Keratinocyte (primary cell): ENCODE data around the gene RPL38. TPM values are rescaled to one million over a fixed set of nuclear protein-coding genes. Genes with fewer than 3 reads are reported as not detected.

Experiments used
- DNase-seq: peaks from one replicate; pipeline ENCODE4 v3.0.0-alpha.2; 2011; ENCODE audit warnings: low read depth, missing footprints, low spot score
- FAIRE-seq: peaks from 2 replicates; lab custom pipeline; 2011; peaks lifted over from hg19 to GRCh38; lab: Jason Lieb, UNC
- H2AFZ ChIP-seq: 2 replicates; pipeline ENCODE4 v1.6.0; 2012; ENCODE audit warnings: low read length, control low read depth, inconsistent platforms; ENCODE audit not compliant: control insufficient read depth
- H3K27ac ChIP-seq: 2 replicates; pipeline ENCODE4 v1.5.1; 2011; ENCODE audit warnings: low read length; ENCODE audit not compliant: control insufficient read depth, insufficient read depth
- H3K27me3 ChIP-seq: 3 replicates; pipeline ENCODE4 v1.6.0; 2011; ENCODE audit warnings: low read length; ENCODE audit not compliant: control insufficient read depth, insufficient read depth; ENCODE audit errors: extremely low read depth
- H3K36me3 ChIP-seq, 2 experiments: 2 replicates in 1 of 2; 3 replicates in 1 of 2; pipeline ENCODE4 v1.5.1; 2011; ENCODE audit warnings: low read length in 2 of 2, mild to moderate bottlenecking in 1 of 2; ENCODE audit not compliant: control insufficient read depth in 2 of 2, insufficient read depth in 2 of 2; ENCODE audit errors: extremely low read depth in 1 of 2
- H3K4me1 ChIP-seq: 3 replicates; pipeline ENCODE4 v1.5.1; 2011; ENCODE audit warnings: low read length; ENCODE audit not compliant: control insufficient read depth, insufficient read depth; ENCODE audit errors: extremely low read depth
- H3K4me2 ChIP-seq: 3 replicates; pipeline ENCODE4 v1.6.0; 2011; ENCODE audit warnings: low read depth, low read length; ENCODE audit not compliant: control insufficient read depth, insufficient read depth; ENCODE audit errors: extremely low read depth
- H3K4me3 ChIP-seq, 3 experiments: fragments of 200-600 bp in 1 of 3; sonication (generic) in 1 of 3; 2 replicates in 2 of 3; 3 replicates in 1 of 3; pipeline ENCODE4 v1.5.1; 2011 to 2016; ENCODE audit warnings: low read length in 3 of 3, mild to moderate bottlenecking in 3 of 3, control low read depth in 2 of 3, inconsistent platforms in 1 of 3, low read depth in 1 of 3, mixed read lengths in 1 of 3, mixed run types in 1 of 3, moderate library complexity in 1 of 3; ENCODE audit not compliant: control insufficient read depth in 2 of 3, insufficient read depth in 2 of 3; ENCODE audit errors: extremely low read depth in 1 of 3
- H3K79me2 ChIP-seq: 2 replicates; pipeline ENCODE4 v1.6.0; 2012; ENCODE audit warnings: low read length; ENCODE audit not compliant: control insufficient read depth, insufficient read depth
- H3K9ac ChIP-seq: 3 replicates; pipeline ENCODE4 v1.6.0; 2011; ENCODE audit warnings: low read length; ENCODE audit not compliant: control insufficient read depth, insufficient read depth; ENCODE audit errors: extremely low read depth
- H3K9me1 ChIP-seq: 3 replicates; pipeline ENCODE4 v1.6.0; 2011; ENCODE audit warnings: low read length; ENCODE audit not compliant: control insufficient read depth, insufficient read depth; ENCODE audit errors: extremely low read depth
- H3K9me3 ChIP-seq: 2 replicates; pipeline ENCODE4 v1.5.1; 2012; ENCODE audit warnings: low read depth, low read length; ENCODE audit not compliant: control insufficient read depth
- H4K20me1 ChIP-seq: 3 replicates; pipeline ENCODE4 v1.6.0; 2011; ENCODE audit warnings: low read length; ENCODE audit not compliant: control insufficient read depth, insufficient read depth; ENCODE audit errors: extremely low read depth
- CTCF ChIP-seq, 3 experiments: IDR thresholded peaks in 1 of 3; conservative IDR thresholded peaks in 1 of 3; optimal IDR thresholded peaks in 1 of 3; 2 replicates in 2 of 3; 3 replicates in 1 of 3; pipeline versions ENCODE3 to v1.5.1; 2011; ENCODE audit warnings: low read length in 3 of 3, mild to moderate bottlenecking in 3 of 3, moderate library complexity in 2 of 3, control low read depth in 1 of 3, inconsistent platforms in 1 of 3; ENCODE audit not compliant: insufficient read depth in 2 of 3; ENCODE audit errors: extremely low read depth in 1 of 3
- EZH2 ChIP-seq: IDR thresholded peaks from one replicate; pipeline ENCODE4 v1.6.1; 2012; ENCODE audit warnings: inconsistent platforms, mild to moderate bottlenecking, low read length, moderate library complexity
- dilution Hi-C: fragments of 300-500 bp; cut with MboI; formaldehyde crosslinking; loops from one replicate; pipeline ENCODE4 v1.7.0; 2020; ENCODE audit warnings: low sequenced_read_pairs; ENCODE audit not compliant: extremely low pct_ligation_motif_present
- polyA plus RNA-seq, 5 experiments: library from polyadenylated mRNA; depleted of rRNA in 3 of 5; stranded (reverse) in 3 of 5; stranded (forward) in 1 of 5; unstranded in 1 of 5; fragments of >200 nt; gene quantifications; 1 replicate in 1 of 5; 2 replicates in 3 of 5; 3 replicates in 1 of 5; pipeline versions ENCODE4 v1.2.1 to v1.2.3, GENCODE V29; 2011 to 2012; ENCODE audit warnings: missing spikeins in 2 of 5, low read depth in 1 of 5, low replicate concordance in 1 of 5

Gene RPL38
- polyA plus RNA-seq, 1 donor (not counting 4 experiments of a cell fraction or from before 2014, with no cell fraction given) = 1,779 TPM

GRCh38 chr17:74156878-74157277, 46.6 kb upstream of the RPL38 start:
- no peak overlapping the region for H3K9ac ChIP-seq
- H3K9me1 ChIP-seq = no peaks in the 10 kb centered on the region
- peaks cover 10% of the 10 kb centered on the region for H3K27me3 ChIP-seq
- no peaks in the 10 kb centered on the region for H3K4me1 ChIP-seq
- DNase-seq = no peak
- no peaks in the 10 kb centered on the region for H4K20me1 ChIP-seq
- no peaks in the 10 kb centered on the region for H3K36me3 ChIP-seq
- no peaks in the 10 kb centered on the region for H3K9me3 ChIP-seq
- no peak overlapping the region for H3K4me3 ChIP-seq
- no peak overlapping the region for H2AFZ ChIP-seq
- no peak overlapping the region for H3K4me2 ChIP-seq
- FAIRE-seq = no peak
- no peak overlapping the region for H3K27ac ChIP-seq
- no peak for TF ChIP-seq CTCF (optimal IDR thresholded peaks at IDR 0.05 in 1 of 3, IDR thresholded peaks at IDR 0.05 in 1 of 3, conservative IDR thresholded peaks at IDR 0.05 in 1 of 3; ENCODE audit: extremely low read depth in 1 of 3, insufficient read depth in 2 of 3, low read length in 3 of 3)
- TF ChIP-seq EZH2 = no peak
- dilution Hi-C loops = no loop called here
- no peaks in the 10 kb centered on the region for H3K79me2 ChIP-seq

DNA sequence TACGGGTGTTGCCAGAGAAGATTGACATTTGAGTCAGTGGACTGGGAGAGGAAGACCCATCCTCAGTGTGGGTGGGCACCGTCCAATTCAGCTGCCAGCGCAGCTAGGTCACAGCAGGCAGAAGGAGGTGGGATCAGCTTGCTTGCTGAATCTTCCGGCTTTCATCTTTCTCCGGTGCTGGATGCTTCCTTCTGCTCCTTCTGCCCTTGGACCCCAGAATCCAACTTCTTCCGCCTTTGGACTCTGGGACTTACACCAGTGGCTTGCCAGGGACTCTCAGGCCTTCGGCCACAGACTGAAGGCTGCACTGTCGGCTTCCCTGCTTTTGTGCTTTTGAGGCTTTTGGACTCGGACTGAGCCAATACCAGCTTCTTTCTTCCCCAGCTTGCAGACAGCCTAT, 46.1 kb upstream of the RPL38 start:
- no peak for FAIRE-seq
- Histone ChIP-seq H3K9me1 (no peaks in the 10 kb centered on the region), H3K4me1 (no peaks in the 10 kb centered on the region), H3K9ac (no peak overlapping the region), H2AFZ (no peak overlapping the region), H3K79me2 (no peaks in the 10 kb centered on the region), H3K27ac (no peak overlapping the region), H3K4me2 (no peak overlapping the region), H4K20me1 (no peaks in the 10 kb centered on the region), H3K27me3 (peaks cover 10% of the 10 kb centered on the region), H3K36me3 (no peaks in the 10 kb centered on the region), H3K9me3 (no peaks in the 10 kb centered on the region), H3K4me3 (no peak overlapping the region)
- TF ChIP-seq EZH2 (no peak), CTCF (optimal IDR thresholded peaks at IDR 0.05 in 1 of 3, IDR thresholded peaks at IDR 0.05 in 1 of 3, conservative IDR thresholded peaks at IDR 0.05 in 1 of 3; ENCODE audit: extremely low read depth in 1 of 3, insufficient read depth in 2 of 3, low read length in 3 of 3) (no peak)
- no peak for DNase-seq
- dilution Hi-C loops = no loop called here
